ENCODE measurements around the gene EPHB1.

DNA sequence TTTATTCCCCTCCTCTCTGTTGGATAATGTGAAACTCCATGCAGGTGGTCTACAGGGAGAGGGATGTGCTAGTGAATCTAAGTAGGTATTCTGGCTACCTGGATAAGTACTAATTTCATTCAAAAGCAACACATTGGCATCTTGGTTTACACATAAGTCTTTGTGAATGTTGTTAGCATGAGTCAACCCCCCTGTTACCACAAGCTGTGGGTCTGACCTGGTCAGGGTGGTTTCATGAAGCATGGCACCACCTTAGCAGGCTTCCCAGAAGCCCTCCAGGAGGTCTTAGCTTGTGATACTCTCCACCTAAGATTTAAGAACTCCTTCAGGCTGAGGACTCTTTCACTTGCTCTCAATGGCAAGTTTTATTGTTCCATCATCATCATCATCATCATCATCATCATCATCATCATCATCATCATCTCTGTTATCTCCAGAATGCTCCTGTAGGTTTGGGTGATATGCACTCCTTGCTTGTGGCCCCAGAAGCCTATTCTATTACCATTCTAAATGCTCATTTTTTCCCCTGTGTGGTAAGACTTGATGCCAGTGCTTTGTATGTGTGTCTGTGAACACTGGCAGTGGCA is 62.8 kb downstream of the EPHB1 start:
- TF ChIP-seq, protein P1, sequence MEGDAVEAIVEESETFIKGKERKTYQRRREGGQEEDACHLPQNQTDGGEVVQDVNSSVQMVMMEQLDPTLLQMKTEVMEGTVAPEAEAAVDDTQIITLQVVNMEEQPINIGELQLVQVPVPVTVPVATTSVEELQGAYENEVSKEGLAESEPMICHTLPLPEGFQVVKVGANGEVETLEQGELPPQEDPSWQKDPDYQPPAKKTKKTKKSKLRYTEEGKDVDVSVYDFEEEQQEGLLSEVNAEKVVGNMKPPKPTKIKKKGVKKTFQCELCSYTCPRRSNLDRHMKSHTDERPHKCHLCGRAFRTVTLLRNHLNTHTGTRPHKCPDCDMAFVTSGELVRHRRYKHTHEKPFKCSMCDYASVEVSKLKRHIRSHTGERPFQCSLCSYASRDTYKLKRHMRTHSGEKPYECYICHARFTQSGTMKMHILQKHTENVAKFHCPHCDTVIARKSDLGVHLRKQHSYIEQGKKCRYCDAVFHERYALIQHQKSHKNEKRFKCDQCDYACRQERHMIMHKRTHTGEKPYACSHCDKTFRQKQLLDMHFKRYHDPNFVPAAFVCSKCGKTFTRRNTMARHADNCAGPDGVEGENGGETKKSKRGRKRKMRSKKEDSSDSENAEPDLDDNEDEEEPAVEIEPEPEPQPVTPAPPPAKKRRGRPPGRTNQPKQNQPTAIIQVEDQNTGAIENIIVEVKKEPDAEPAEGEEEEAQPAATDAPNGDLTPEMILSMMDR (IDR thresholded peaks at IDR 0.05 in 4 of 5, conservative IDR thresholded peaks at IDR 0.05 in 1 of 5), result no peak
- TF ChIP-seq POLR2A (IDR thresholded peaks at IDR 0.05), result no peak
